ENCODE data around the gene DCP1A.

DCP1A gene

DNA sequence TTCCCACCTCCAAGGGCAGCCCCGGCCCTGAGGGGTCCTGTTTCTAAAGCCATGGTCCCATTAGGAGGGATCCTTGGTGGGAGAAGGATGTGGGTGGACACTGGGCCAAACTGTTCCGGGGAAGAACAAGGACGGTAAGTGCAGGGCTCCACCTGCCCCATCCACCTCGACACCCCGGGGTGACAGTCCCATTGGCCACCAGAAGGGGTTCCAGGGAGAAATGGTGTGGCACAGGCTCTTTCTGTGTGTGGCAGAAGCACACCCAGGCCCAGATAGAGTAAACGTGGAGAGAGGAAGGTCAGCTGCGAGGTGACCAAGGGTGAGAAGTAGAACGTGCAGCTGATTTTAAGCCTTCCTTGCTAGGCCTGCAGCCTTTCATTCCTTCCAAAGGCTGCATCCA lies 103.6 kb downstream of the DCP1A start:
- no peak for DNase-seq (ENCODE audit: low read depth)

DNA sequence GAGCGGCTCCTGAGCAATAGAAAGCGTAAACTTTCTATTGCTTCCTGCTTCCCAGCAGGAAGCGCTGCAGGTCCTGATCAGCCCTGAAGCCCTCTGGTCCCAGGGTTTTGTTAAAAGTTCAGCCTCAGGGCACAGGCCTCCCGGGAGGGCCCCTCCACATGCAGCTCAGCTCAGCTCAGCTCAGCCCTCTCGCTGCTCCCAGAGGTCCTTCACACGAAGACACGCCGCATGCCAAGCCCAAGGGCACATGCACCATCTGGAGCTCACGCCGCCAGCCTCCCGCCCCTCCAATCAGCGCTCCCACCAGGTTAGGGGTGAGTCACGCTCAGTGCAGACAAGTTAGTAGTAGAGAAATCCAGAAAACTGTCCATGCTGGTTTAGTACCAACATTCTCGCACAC lies 104.2 kb downstream of the DCP1A start:
- DNase-seq (ENCODE audit: low read depth): no peak

DNA sequence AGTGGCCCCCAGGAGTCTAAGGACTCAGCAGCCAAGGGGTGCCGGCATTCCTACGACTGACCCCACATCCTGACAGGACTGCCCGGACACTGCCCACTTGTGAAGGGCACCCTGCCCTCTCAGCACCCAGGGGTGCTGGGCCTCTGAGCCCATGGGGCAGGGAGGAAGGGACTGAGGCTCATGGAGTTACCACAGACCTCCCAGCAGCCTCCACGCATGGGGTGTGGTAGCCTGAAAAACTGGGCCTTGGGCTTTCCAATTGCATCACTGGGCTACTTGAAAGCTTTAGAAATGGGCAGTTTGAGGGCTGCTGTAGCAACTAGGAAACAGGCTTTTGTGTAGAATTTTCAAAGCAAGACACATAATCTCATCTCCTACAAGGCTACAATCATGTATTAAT lies 104.7 kb downstream of the DCP1A start:
- no peak for DNase-seq (ENCODE audit: low read depth)

DNA sequence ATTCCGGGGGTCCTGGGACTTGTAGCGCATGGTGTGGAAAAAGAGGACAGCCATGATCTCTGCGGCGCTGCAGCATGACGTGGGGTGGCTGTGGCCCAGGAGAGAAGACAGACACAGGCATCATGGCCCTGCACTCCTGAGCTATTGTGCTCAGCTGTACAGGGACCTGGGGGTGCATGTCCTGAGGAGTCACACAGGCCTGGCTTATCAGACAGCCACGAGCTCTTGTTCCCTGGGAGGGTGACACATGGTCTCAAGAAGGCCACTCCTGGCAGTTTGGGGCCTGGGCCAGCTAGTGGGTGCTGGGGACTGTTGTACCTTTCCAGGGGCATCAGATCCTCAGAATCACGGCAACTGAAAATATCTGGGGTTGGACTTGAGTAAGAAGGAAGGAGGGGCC lies 105.2 kb downstream of the DCP1A start:
- DNase-seq (ENCODE audit: low read depth): no peak

DNA sequence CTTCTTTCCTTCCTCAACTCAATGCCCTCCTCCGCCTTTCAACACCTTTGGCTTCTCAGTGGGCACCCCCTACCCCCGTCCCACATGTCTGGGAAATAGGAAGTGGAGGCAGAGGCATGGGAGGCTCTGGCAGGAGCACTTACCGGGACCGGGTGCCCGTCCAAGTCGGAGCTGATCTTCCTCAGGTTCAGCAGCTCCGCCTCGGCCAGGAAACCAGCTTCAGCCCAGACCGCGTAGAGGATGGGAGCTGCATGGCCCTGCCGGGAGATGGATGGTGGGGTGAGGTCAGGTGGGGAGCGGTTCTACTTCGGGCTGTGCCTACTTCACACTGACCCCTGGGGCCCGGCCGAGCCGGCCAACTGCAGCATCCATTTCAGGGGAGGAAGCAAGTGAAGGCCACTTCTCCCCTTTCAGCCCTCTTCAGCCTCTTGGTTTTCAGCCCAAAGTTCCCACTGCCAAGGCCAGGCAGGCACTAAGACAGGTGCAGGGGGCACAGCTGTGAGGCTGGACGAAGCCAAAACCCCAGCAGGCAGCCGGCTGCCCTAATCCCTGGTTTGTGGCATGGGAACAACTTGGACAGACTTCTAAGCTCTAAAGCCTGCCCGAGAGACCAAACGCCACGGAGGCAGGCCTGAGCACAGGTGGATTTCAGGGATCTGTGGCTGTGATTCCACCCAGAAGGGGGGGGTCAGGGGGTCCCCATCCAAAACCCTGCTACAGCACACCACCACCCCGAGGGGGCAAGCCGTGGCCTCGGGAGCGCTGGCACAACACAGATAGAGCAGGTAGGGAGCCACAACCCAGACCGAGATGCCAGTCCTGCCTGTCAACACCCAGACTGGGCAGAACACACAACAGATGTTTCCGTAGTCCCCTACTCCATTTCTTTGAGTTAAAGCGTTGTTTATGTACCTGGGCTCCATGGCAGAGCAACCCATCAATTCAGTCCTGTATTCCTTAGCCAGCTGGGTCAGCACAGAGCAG lies 106.1 kb downstream of the DCP1A start:
- no peak for DNase-seq (ENCODE audit: low read depth)

DNA sequence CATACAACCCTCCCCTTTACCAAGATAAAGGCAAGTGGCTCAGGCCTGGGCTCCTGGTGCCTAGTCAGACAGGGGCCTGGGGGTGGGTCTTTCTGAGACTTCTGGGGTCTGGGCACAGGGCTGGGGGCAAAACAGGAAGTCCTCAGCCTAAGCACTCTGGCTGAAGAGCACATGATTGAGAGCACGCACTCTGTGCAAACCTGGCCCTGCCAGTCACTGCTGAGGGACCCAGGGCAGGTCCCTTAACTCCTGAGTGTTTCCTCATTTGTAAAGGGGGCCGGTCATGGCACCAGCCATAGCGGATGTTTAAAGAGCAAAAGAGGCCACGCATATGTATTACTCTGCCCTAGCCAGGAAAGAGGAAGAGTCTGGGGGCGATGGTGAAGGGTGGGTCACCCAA lies 107.5 kb downstream of the DCP1A start:
- DNase-seq (ENCODE audit: low read depth): no peak

DNA sequence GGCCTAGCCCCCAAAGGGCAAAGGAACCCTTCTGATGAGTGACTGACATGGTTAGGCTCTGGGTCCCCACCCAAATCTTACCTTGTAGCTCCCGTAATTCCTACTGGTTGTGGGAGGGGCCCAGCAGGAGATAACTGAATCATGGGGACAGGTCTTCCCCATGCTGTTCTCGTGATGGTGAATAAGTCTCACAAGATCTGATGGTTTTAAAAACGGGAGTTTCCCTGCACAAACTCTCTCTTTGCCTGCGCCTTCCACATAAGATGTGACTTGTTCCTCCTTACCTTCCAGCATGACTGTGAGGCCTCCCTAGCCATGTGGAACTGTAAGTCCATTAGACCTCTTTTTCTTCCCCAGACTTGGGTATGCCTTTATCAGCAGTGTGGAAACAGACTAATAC lies 108.5 kb downstream of the DCP1A start:
- no peak for DNase-seq (ENCODE audit: low read depth)

DNA sequence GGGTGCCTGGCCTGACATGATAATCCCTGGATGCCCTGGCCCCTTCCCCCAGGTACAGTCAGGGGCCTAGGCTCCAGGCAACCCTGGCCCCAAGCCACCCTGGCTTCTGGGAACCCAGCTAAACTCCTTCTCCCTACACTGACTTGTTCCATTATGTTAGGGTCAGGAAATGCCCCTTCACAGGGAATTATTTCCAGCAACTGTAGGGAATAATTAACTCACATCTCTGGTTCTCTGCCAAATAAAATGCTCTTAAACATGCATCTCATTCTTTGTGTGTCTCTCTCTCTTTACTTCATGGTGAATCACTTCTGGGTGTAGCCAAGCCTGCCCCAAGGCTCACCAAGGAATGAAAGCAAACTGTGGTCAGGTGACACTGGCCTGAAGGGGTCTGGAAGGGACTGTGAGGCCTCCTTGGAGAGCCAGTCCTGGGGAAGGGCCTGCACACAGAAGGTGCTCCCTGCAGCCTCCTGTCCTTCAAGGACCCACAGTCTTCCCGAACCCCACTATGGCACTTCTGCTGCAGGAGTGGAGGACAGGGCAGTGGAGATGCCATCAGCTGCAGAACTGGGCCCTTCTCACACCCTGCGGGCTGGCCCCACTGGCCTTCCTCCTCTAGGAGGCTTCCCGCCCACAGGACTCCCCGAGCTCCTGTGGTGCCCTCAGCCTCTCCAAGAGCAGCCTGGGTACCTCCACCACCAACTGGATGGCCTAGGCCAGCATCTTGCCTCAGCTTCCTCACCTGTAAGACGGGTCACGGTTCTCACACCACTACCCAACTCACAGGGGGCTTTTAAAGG lies 109.1 kb downstream of the DCP1A start:
- DNase-seq (ENCODE audit: low read depth): no peak

DNA sequence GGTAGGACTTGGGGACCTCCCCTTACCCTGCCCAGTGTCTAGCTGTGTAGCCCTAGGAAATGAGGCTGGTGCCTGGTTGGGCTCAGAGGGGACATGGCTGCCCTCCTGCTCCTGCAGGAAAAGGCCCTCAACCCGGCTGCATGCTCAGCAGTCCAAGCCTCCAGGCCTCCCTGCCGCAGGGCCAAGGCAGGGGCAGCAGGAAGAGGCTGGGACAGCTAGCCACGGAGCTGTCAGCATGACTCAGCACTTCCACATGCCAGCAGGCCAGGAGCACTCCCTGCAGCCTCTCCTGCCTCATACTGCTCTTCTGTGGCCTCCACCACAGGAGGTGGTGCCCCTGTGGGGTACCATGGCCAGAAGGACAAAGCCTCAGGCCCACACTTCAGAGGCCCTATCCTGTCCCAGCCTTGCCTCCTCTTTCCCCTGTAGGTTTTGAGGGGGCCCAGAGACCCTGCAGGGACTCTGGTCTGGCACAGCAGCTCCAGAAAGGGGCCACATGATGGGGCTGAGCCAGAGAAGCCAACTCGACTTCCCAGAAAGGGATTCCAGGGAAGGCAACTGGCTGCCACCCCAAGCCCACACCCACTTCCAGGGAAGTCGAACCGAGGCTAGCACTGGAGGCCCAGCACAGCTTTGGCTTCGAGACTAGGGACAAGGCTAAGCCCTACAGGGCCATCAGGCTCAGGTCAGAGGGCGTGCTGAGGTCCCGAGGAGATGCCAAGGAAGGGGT lies 111.1 kb downstream of the DCP1A start:
- no peak for DNase-seq (ENCODE audit: low read depth)

DNA sequence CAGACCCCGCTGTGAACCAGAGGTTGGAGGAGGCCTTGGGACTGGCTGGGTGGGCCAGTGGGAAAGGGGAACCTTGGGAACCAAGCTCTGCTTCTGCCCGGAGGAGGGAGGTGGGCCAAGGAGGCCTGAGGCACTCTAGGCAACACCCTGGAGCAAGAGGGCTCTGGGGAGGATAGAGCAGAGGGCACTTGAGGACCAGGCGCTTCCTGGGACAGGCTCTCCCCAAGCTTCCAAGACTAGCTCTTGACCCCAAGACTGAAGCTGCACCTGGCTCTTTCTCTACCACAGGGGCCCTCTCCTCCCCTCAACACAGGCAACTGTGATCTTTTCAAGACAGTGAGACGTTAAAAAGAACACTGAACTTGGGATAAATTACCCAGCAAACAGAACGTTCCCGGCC lies 111.8 kb downstream of the DCP1A start:
- no peak for DNase-seq (ENCODE audit: low read depth)

DNA sequence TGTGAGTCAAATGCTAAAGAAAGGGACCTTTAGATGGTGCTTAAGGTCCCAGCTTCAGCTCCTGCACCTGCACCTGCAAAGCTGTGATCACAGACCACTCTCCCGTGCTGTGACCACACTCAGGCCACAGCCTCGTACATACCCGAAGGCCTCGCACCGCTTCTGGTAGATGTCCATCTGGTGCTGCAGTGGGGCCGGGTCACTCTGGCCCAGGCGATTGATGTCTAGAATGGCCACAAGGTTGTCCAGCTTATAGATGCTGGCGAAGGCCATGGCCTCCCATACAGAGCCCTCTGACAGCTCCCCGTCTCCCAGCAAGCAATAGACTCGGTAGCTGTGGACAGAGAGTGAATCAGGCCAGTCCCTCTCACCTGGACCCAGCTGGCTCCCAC lies 112.5 kb downstream of the DCP1A start:
- no peak for DNase-seq (ENCODE audit: low read depth)

DNA sequence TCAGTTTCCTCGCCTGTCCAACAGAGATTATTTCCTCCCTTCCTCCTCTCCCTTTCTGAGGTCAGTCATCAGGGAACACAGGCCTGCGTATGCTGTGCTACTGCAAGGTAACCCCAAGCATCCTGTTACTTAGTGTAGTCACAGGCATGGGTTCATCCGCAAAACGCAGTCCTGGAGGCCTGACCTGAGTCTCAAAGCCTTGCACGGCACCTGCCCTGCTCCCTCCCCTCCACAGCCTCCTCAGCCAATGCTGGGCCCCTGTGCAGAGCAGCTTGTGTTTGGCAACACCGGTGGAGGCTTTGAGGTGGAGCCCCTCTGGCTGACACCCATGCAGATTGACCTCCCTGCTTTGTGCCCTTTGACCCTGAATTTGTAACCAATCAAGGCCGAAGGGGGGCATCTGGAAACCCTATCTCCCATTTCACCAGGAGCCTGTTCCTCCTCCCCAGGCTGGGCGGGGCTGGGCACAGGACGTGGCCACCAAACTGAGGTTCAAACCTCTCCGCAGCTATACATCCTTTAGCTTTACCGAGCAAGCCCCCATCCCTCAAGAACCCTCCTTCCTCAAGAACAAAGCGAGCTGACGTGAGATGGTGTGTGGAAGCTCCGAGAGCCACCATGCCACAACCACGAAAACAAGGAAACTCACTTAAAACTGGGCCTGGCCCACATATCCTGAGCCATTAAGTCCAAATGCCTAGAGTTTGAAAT lies 113.1 kb downstream of the DCP1A start:
- no peak for DNase-seq (ENCODE audit: low read depth)

Data from stimulated activated CD8-positive, alpha-beta memory T cell treated with anti-CD3 and anti-CD28 coated beads, Interleukin-15, amount 100 ng/mL, for 24 hours (primary cell).